Ascending aorta (tissue), 2 donors: Measurements from ENCODE around the gene FRMD4B. TPM values are rescaled to one million over a fixed set of nuclear protein-coding genes. Genes with fewer than 3 reads are reported as not detected.

Source experiments
- DNase-seq, 2 donors: peaks; one replicate each; pipeline ENCODE4 v3.0.0-alpha.2; 2019; ENCODE audit warnings: low spot score in 2 of 2
- H3K27ac ChIP-seq, 2 donors: fragments of 200-600 bp; sonication (generic); one replicate each; pipeline ENCODE4 v1.5.1; 2016 to 2017; ENCODE audit warnings: mild to moderate bottlenecking in 1 of 2
- H3K27me3 ChIP-seq: fragments of 200-600 bp; sonication (generic); one replicate; pipeline ENCODE4 v1.5.1; 2017
- H3K36me3 ChIP-seq, 2 donors: fragments of 200-600 bp; sonication (generic); one replicate each; pipeline ENCODE4 v1.5.1; 2016
- H3K4me1 ChIP-seq, 2 donors: fragments of 200-600 bp; sonication (generic); one replicate each; pipeline ENCODE4 v1.5.1; 2016 to 2017; ENCODE audit warnings: mild to moderate bottlenecking in 1 of 2
- H3K4me3 ChIP-seq, 2 donors: fragments of 200-600 bp; sonication (generic); one replicate each; pipeline ENCODE4 v1.5.1; 2016 to 2017; ENCODE audit warnings: mild to moderate bottlenecking in 1 of 2
- H3K9me3 ChIP-seq, 2 donors: fragments of 200-600 bp; sonication (generic); one replicate each; pipeline ENCODE4 v1.5.1; 2016
- CTCF ChIP-seq, 3 experiments: fragments of 200-600 bp in 2 of 3; fragments of 450-650 bp in 1 of 3; sonication (generic) in 2 of 3; IDR thresholded peaks; one replicate each; pipeline ENCODE4 v1.5.1; 2016 to 2019; ENCODE audit warnings: antibody characterized with exemption in 3 of 3, mild to moderate bottlenecking in 1 of 3, moderate library complexity in 1 of 3
- intact Hi-C: fragments of 100-400 bp; cut with DNase I; formaldehyde crosslinking; loops from one replicate; pipeline ENCODE4 v1.15.1; 2023
- total RNA-seq: library from RNA; depleted of rRNA; stranded (reverse); fragments of >200 nt; gene quantifications from one replicate; pipeline ENCODE4 v1.1.0, GENCODE V29; 2016

FRMD4B gene
- total RNA-seq, 1 donor from 2014 or later = 13.5 TPM

DNA sequence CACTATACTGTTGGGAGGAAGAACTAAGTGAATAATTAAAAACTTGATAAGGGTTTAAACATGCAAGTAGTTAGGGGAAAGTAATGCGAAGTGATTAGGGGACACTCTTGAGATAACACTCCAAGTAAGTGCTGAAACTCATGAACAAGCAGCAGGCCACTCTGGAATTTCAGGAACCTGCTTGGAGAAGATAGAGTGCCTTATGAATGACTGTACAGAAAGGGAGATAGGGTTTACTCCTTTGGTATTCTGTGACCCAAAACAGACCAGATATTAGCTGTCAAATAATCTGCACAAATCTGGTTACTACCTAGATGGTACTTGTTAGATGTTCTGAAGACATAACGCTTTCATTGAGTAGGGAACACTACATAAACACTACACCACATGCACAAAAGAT lies 85.6 kb downstream of the FRMD4B start:
- Histone ChIP-seq H3K27me3 (no peaks in the 10 kb centered on the region), H3K4me3 (no peak overlapping the region), H3K4me1 (no peaks in the 10 kb centered on the region), H3K27ac (no peak overlapping the region), H3K36me3 (no peaks in the 10 kb centered on the region), H3K9me3 (no peaks in the 10 kb centered on the region)
- intact Hi-C loops = no loop called here
- DNase-seq = peak in 1 of 2 donors; percentile 28
- TF ChIP-seq CTCF (IDR thresholded peaks at IDR 0.05) = no peak

DNA sequence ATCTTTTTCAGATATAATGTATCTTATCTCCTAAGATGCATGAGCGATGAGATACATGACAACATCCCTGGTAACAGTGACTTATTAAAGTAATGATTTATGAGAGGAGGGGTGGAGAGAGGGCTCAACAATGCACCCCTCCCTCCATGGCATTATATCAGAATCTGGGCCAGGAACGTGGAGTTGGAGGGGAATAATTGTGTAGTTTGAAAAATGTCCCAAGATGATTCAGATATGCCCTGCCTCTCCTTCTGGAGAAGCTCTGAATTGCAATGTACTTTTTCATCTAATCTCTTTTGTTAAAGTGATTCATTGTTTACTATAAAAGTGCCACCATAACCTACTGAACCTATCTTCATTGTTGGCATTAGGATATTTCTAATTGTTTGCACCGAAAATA lies 86.5 kb downstream of the FRMD4B start:
- Histone ChIP-seq H3K9me3 (no peaks in the 10 kb centered on the region), H3K36me3 (no peaks in the 10 kb centered on the region), H3K4me1 (no peaks in the 10 kb centered on the region), H3K27ac (no peak overlapping the region), H3K4me3 (no peak overlapping the region), H3K27me3 (no peaks in the 10 kb centered on the region)
- intact Hi-C loops = no loop called here
- peak in 1 of 2 donors; percentile 16 for DNase-seq
- TF ChIP-seq CTCF (IDR thresholded peaks at IDR 0.05) = no peak

DNA sequence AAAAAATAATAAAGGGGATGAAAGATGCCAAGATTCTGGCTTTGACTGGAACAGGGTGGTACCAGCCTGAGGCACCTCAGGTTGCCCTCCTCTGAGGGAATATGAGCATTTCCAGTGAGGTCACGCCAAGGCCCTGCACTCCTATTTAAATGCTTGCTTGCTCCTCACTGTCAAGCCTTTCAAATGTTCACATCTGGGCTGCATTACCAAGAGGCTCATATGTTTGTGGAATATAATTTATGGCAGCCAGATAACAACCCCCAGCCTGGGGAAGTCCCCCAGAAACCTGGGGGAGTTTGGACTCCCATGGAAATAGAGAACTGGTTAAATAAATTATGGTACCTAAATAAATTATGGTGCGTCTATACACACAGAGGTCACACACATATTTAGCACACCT lies 88.4 kb downstream of the FRMD4B start:
- H3K36me3 ChIP-seq = no peaks in the 10 kb centered on the region
- H3K27me3 ChIP-seq = no peaks in the 10 kb centered on the region
- no peaks in the 10 kb centered on the region for H3K4me1 ChIP-seq
- intact Hi-C loops = no loop called here
- no peak for TF ChIP-seq CTCF (IDR thresholded peaks at IDR 0.05)
- no peak overlapping the region for H3K27ac ChIP-seq
- H3K4me3 ChIP-seq = no peak overlapping the region
- no peaks in the 10 kb centered on the region for H3K9me3 ChIP-seq
- DNase-seq = no peak

GRCh38 chr3:69296995-69297394 lies 88.9 kb downstream of the FRMD4B start:
- intact Hi-C loops = no loop called here
- H3K4me3 ChIP-seq = no peak overlapping the region
- no peak overlapping the region for H3K27ac ChIP-seq
- no peaks in the 10 kb centered on the region for H3K36me3 ChIP-seq
- H3K9me3 ChIP-seq = no peaks in the 10 kb centered on the region
- no peaks in the 10 kb centered on the region for H3K4me1 ChIP-seq
- peak in 1 of 2 donors; percentile 24 for DNase-seq
- no peaks in the 10 kb centered on the region for H3K27me3 ChIP-seq
- no peak for TF ChIP-seq CTCF (IDR thresholded peaks at IDR 0.05)

DNA sequence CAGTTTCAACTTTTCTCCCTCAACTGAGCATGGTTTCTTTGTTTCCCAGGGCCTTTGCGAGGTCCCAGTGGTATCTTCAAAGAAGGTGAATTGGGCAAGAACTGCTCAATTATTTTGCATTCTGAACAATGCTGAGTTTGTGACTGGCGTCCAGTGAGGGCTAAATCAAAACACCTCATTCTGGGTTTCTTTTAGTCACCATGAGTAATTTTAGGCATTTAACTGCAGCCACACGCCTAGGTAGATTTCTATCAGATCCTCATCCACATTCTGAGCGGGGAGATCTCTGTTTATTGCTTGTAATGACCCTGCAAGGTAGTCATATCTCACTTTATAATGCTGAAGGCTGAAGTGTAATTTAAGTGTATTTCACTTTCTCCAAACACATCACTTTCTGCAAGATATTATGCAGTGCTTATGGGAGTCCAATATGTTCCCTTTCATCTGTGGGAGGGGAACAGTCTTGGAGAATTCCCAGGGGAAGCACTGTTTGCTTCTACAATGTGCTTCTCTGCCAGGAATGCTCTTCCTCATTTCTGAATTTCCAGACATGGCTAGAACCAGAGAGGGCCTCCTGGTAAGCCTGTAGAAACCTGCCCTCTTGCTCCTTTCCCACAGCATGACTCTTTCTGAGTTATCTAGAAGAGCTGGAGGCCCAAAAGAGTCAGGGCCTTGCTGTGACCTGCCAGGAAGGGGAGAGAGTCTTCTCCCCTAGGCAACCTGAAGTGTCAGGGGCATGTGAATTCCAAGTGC lies 91.7 kb downstream of the FRMD4B start:
- no peak overlapping the region for H3K27ac ChIP-seq
- intact Hi-C loops = no loop called here

More for the DNA sequence above, 91.7 kb downstream of the FRMD4B start:
- no peak overlapping the region for H3K4me3 ChIP-seq
- TF ChIP-seq CTCF (IDR thresholded peaks at IDR 0.05) = no peak
- H3K9me3 ChIP-seq = no peaks in the 10 kb centered on the region
- no peak for DNase-seq
- H3K36me3 ChIP-seq = no peaks in the 10 kb centered on the region
- no peaks in the 10 kb centered on the region for H3K4me1 ChIP-seq
- H3K27me3 ChIP-seq = no peaks in the 10 kb centered on the region
